22Rv1 (cell line): ENCODE measurements around the gene ZNF207.

Experiments
- ZFX ChIP-seq: fragments of 450-650 bp; IDR thresholded peaks from 2 replicates; pipeline ENCODE4 v1.6.1; 2017; ENCODE audit warnings: antibody characterized with exemption, borderline replicate concordance
- TF ChIP-seq, protein P1 (sequence below): fragments of 450-650 bp; IDR thresholded peaks from 2 replicates; pipeline ENCODE4 v1.5.1; 2017; ENCODE audit warnings: mild to moderate bottlenecking

DNA sequence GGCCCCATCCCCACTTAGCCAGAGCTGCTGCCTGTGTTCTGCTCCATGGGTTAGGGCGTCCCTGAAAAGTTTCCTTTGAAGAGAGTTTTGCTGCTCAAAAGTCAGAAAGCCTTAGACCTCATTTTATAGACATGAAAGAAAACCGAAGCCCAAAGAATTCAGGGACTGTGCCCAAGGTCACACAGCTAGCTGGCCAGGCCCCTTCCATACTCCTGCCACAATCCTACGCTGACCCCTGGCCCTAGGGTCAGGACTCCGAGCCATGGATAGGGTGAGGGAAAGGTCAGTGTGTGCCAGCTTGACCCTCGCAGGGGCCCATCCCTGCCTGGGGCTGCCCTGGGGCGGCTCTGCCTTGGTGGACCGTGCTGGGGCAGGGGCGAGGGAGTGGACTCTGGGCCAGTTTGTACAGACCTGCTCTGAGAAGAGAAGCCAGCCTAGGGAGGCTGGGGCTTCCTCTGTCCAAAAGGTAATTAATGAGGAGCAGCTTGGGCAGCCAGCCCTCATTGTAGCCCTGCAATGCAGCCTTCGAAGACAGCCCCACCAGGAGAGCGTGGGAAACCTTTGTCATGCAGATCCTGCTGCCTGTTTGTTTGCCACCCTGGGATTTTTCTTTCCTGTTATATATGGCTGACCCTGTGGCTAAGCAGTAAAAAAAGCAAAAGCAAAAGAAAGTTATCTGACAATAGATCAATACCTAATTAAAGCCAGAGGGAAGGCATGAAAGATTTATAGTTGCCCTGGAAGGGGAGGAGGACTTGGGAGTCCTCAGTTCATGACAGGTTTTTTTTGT, 46.9 kb upstream of the ZNF207 start:
- TF ChIP-seq, protein P1, sequence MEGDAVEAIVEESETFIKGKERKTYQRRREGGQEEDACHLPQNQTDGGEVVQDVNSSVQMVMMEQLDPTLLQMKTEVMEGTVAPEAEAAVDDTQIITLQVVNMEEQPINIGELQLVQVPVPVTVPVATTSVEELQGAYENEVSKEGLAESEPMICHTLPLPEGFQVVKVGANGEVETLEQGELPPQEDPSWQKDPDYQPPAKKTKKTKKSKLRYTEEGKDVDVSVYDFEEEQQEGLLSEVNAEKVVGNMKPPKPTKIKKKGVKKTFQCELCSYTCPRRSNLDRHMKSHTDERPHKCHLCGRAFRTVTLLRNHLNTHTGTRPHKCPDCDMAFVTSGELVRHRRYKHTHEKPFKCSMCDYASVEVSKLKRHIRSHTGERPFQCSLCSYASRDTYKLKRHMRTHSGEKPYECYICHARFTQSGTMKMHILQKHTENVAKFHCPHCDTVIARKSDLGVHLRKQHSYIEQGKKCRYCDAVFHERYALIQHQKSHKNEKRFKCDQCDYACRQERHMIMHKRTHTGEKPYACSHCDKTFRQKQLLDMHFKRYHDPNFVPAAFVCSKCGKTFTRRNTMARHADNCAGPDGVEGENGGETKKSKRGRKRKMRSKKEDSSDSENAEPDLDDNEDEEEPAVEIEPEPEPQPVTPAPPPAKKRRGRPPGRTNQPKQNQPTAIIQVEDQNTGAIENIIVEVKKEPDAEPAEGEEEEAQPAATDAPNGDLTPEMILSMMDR, result no peak
- no peak for TF ChIP-seq ZFX
